SK-N-MC (cell line): ENCODE results near the gene KCNQ1.

Experiments
- DNase-seq: peaks from one replicate; pipeline ENCODE4 v3.0.0-alpha.2; 2011; ENCODE audit warnings: low read depth, low spot score
- H3K27ac ChIP-seq: fragments of 200-600 bp; sonication (generic); 2 replicates; pipeline ENCODE4 v1.5.1; 2016; ENCODE audit warnings: mixed run types
- H3K36me3 ChIP-seq: fragments of 200-600 bp; sonication (generic); 2 replicates; pipeline ENCODE4 v1.6.1; 2017; ENCODE audit warnings: antibody characterized with exemption, low read length, mixed read lengths; ENCODE audit not compliant: insufficient read depth
- H3K4me3 ChIP-seq: fragments of 200-600 bp; sonication (generic); 2 replicates; pipeline ENCODE4 v1.5.1; 2016
- H3K9ac ChIP-seq: fragments of 200-600 bp; sonication (generic); 2 replicates; pipeline ENCODE4 v1.8.0; 2017; ENCODE audit warnings: mixed run types, mixed read lengths; ENCODE audit not compliant: insufficient read length
- H3K9me3 ChIP-seq: fragments of 200-600 bp; sonication (generic); 2 replicates; pipeline ENCODE4 v1.6.1; 2017; ENCODE audit warnings: low read depth, mild to moderate bottlenecking, antibody characterized with exemption, low read length, moderate library complexity, mixed read lengths
- EZH2 ChIP-seq: fragments of 200-600 bp; sonication (generic); IDR thresholded peaks from one replicate; pipeline ENCODE4 v1.6.1; 2017; ENCODE audit warnings: antibody characterized with exemption
- FOXP2 ChIP-seq: optimal IDR thresholded peaks from 2 replicates; pipeline ENCODE3; 2011; ENCODE audit warnings: mild to moderate bottlenecking, moderate library complexity; ENCODE audit not compliant: insufficient read depth; ENCODE audit errors: extremely low read length, control extremely low read depth
- POLR2AphosphoS5 ChIP-seq: IDR thresholded peaks from 2 replicates; pipeline ENCODE4 v1.6.1; 2012; ENCODE audit warnings: mild to moderate bottlenecking, low read depth, low read length, borderline replicate concordance

Gene KCNQ1

DNA sequence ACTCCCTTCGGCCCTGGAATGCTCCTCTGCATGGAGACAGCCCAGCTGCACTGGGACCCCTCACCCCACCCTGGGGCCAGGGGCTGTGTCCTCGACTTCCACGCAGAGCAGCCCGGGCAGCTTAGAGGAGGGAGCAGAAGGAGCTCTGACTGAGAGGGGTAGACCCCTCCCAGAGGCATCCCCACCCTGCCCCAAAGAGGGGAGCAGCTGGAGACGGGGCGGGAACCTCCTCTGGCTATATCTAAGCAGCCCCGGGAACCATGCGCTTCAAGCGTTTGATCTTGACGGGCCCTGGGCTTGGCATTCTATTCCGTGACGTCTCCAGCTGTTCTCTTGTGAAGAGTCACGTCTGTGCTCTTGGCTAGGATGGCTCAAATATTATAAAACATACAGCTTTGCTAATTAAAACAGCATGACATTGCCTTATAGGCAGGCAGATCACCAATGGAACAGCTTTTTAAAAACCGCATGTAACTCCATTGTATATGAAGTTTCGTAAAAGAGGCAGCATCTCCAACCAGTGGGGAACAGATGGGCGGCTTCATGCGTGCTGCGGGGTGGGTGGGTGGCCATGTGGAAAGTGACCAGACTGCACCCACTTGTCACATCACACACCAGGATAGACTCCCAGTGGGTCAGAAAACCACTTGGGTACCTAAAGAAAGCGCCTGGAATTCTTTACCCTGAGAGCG is 7.7 kb downstream of the KCNQ1 start:
- Histone ChIP-seq H3K9me3 (no peaks in the 10 kb centered on the region), H3K27ac (no peak overlapping the region), H3K9ac (no peak overlapping the region), H3K4me3 (no peak overlapping the region), H3K36me3 (no peaks in the 10 kb centered on the region)
- no peak for DNase-seq
- TF ChIP-seq POLR2AphosphoS5 (no peak), FOXP2 (no peak), EZH2 (no peak)

DNA sequence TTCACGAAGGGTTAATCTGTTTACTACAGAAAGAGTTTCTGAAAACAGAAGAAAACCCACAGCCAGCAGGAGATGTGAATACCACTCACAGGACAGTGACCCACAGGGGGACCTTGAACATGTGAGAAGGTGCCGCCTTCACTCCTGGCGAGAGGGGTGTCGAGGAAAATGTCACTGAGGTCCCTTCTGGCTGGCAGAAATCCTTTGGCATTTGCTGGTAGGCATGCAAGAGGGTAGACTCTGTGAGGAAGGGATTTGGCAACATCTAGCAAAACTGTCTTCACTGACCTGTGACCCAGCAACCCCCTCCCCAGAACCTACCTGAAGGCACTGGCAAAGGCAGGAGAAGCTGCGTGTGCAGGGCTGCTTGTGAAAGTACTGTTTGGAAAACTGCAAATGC is 8.6 kb downstream of the KCNQ1 start:
- H3K4me3 ChIP-seq = no peak overlapping the region
- H3K9ac ChIP-seq = no peak overlapping the region
- no peaks in the 10 kb centered on the region for H3K9me3 ChIP-seq
- no peak overlapping the region for H3K27ac ChIP-seq
- no peaks in the 10 kb centered on the region for H3K36me3 ChIP-seq
- no peak for DNase-seq
- TF ChIP-seq EZH2 (no peak), POLR2AphosphoS5 (no peak), FOXP2 (no peak)

DNA sequence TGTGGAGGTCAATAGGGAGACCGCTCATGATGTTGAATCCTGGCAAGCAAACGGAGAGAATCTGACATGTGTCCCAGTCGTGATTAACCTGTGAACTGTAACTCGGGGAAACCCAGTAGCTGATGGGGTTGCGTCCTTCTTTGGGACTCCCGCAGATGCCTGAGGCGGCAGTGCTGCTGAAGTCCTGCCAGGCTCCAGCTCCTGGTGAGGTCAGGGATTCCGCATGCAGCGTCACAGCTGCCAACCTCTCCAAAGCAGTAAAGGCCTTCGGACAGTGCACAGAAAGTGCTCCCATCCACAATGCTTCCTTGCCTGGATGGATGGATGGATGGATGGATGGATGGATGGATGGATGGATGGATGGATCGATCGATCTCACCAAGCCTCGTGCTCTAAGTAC is 13.5 kb downstream of the KCNQ1 start:
- TF ChIP-seq FOXP2 (no peak), POLR2AphosphoS5 (no peak), EZH2 (no peak)
- Histone ChIP-seq H3K27ac (no peak overlapping the region), H3K4me3 (no peak overlapping the region), H3K9ac (no peak overlapping the region), H3K9me3 (no peaks in the 10 kb centered on the region), H3K36me3 (no peaks in the 10 kb centered on the region)
- no peak for DNase-seq

DNA sequence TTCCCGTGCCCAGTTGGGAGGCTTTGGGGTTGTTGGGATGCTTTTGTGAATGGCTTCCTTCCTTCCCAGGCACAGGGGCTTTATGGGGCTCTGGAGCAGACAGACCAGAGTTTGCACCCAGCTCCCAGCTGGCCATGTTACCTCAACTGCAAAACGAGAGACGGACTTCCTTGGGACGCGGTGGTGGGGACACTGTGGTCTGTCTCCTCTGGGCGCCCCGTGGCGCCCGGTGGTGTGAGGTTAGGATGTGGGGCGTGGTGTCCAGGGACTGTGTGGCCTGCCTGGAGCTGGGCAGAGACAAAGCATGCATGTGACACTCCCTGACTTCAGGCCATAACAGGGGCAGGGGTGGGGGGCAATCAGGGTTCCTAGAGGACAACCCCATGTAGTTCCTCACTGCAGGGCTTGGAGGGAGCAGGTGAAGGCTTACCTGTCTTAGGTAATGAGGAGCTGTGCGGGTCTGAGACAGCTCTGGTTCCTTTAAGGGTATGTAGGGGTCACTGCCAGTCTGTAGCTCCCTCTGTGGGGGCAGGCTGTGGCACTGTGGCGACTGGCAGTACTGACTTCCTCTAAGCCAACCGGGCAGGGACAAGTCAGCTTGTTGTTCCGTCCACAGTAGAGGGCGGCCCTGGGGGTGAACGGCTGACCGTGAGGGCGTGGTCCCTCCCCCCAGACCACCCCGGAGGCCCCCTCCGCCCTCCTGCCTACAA is 14.4 kb downstream of the KCNQ1 start:
- no peaks in the 10 kb centered on the region for H3K36me3 ChIP-seq
- H3K27ac ChIP-seq = no peak overlapping the region
- no peak overlapping the region for H3K4me3 ChIP-seq
- DNase-seq = no peak
- no peak overlapping the region for H3K9ac ChIP-seq
- H3K9me3 ChIP-seq = no peaks in the 10 kb centered on the region
- TF ChIP-seq FOXP2 (no peak), EZH2 (no peak), POLR2AphosphoS5 (no peak)

DNA sequence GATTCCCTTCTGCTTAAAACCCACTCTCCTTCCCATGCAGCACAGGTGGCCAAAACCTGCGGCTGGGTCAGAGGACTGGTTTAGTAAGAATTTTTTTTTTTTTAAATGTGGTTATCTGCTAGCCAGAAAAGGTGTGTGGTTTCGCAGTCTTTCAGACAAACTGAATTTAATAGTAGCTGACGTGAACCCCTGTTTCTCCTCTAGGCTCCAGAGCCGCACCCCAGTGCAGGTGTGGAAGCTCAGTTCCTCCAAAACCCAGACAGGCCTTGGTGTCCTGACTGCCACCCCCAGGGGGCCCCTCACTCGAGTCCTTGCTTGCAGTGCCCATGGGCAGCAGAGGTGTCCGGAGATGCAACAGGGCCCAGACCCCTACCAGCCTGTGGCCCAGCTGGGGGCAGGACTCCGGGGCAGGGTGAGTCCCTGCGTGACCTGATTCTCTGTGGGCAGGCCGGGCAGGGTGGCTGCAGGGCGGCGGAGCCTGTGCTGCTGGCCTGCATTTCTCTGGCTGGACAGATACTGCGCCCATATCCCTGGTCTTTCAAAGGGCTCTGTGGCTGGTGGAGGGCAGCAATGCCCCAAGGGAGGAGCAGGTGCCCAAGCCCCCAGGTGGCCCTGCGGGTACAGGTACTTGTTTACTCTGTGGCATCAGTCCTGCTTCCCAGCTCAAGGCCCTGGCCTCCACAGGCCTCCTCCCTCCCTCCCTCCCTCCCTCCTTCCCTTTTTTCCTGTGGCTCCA is 15.2 kb downstream of the KCNQ1 start:
- Histone ChIP-seq H3K4me3 (no peak overlapping the region), H3K9ac (no peak overlapping the region), H3K27ac (no peak overlapping the region), H3K36me3 (no peaks in the 10 kb centered on the region), H3K9me3 (no peaks in the 10 kb centered on the region)
- DNase-seq = no peak
- TF ChIP-seq FOXP2 = no peak
- no peak for TF ChIP-seq EZH2
- no peak for TF ChIP-seq POLR2AphosphoS5

DNA sequence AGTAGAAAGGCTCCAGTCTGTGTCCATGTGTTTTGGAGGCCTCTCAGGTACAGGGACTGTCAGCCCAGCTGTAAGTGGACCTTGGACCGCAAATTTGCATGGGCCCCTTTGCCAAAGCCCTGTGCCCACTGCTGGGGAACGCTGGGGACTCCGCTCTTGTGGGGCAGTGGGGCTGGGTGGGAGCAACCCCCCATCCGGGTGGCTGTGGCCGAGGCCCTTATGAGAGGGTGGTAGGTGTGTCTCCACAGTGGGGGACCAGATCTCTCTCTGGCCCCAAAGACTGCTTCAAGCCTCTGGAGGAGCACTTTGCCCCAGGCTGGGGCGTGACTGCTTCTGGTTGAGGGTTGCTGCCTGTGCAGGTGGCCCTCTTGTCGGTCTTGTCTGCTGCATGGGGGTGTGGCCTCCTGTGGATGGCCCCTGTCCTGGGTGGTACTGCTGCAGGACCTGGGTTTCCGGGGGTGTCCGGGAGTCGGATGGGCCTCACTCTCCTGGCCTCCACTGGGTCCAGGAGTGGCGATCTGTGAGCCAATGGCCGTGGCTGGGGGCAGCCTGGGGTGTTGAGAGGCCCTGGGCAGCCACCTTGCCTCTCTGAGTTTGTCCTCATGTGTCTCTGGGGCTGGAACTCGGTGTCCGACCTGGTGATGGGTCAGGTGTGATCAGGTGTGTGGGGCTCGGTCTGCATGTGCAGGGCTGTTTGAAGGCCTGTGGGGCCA is 15.9 kb downstream of the KCNQ1 start:
- DNase-seq = no peak
- TF ChIP-seq FOXP2 = no peak
- no peak for TF ChIP-seq POLR2AphosphoS5
- no peak for TF ChIP-seq EZH2
- Histone ChIP-seq H3K9me3 (no peaks in the 10 kb centered on the region), H3K27ac (no peak overlapping the region), H3K9ac (no peak overlapping the region), H3K4me3 (no peak overlapping the region), H3K36me3 (no peaks in the 10 kb centered on the region)

DNA sequence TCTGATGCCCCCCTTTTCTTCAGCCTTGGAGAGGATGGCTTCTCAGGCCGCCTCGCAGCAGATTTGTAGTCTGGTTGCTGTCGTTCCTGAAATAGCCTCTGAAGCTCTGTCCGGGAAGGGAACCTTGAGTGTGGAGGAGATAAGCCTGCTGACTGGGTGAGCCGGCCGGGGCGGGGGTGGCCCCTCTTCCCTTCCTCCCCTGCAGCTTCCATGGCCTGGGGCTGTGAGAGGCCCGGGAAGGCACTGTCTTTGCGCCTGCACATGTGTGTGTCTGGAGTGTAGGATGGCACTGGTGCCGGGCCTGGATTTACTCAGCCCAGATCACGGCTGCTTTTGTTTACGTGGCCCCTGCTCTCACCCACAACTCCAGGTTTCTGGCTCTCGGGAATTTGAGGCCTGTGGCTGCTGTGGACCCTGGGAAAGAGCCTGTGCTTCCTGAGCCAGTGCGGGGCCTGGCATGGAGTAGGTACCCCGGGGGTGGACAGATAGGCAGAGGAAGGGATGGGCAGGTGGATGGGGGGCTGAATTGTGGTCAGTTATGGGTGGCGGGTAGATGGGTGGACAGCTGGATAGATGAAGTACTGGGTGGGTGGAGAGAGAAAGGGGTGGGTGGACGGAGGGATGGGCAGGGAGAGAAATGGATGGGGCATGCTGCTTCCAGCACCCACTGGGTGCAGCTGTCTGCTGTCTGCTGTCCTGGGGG is 16.6 kb downstream of the KCNQ1 start:
- TF ChIP-seq EZH2 = no peak
- no peak for TF ChIP-seq FOXP2
- TF ChIP-seq POLR2AphosphoS5 = no peak
- DNase-seq = no peak
- no peaks in the 10 kb centered on the region for H3K36me3 ChIP-seq
- no peak overlapping the region for H3K9ac ChIP-seq
- no peaks in the 10 kb centered on the region for H3K9me3 ChIP-seq
- H3K4me3 ChIP-seq = no peak overlapping the region
- no peak overlapping the region for H3K27ac ChIP-seq
